ENCODE measurements around the gene CXorf51B. TPM values are rescaled to one million over a fixed set of nuclear protein-coding genes. Genes with fewer than 3 reads are reported as not detected.
"Not testable (repeated sequence)": the region's sequence is repeated elsewhere in the genome, so short reads cannot be mapped to it uniquely, and the experiment has no call there.

CXorf51B gene
- not detected in 2 replicates for total RNA-seq

- DNase-seq; H3K4me1 Mint-ChIP-seq; H3K27me3 Mint-ChIP-seq; intact Hi-C loops (cut with micrococcal nuclease); H3K36me3 Mint-ChIP-seq (ENCODE audit: low read depth); H3K4me3 Mint-ChIP-seq; H3K27ac Mint-ChIP-seq; H3K9me3 Mint-ChIP-seq: not testable (repeated sequence)
Observed at GRCh38 chrX:146809471-146809870, at the start of gene CXorf51B. Gene CXorf51B (plus strand): TSS chrX:146809771. CDS start chrX:146809792, 21 bp downstream.

- H3K9me3 Mint-ChIP-seq; H3K36me3 Mint-ChIP-seq (ENCODE audit: low read depth); H3K4me1 Mint-ChIP-seq; H3K27ac Mint-ChIP-seq; intact Hi-C loops (cut with micrococcal nuclease); H3K4me3 Mint-ChIP-seq; H3K27me3 Mint-ChIP-seq; DNase-seq: not testable (repeated sequence)
Observed at GRCh38 chrX:146814644-146815043, 5.1 kb downstream of the CXorf51B start, which contains the start of gene CXorf51A. Gene CXorf51A (minus strand): TSS chrX:146814744. CDS start chrX:146814723, 21 bp downstream.

GRCh38 chrX:146831994-146832393, 22.4 kb downstream of the CXorf51B start:
- H3K4me1 Mint-ChIP-seq, result no peaks in the 10 kb centered on the region
- no peak overlapping the region for H3K27ac Mint-ChIP-seq
- H3K9me3 Mint-ChIP-seq, result no peaks in the 10 kb centered on the region
- no peak for DNase-seq
- intact Hi-C loops (cut with micrococcal nuclease), result no loop called here
- no peaks in the 10 kb centered on the region for H3K27me3 Mint-ChIP-seq
- no peaks in the 10 kb centered on the region for H3K36me3 Mint-ChIP-seq (ENCODE audit: low read depth)
- H3K4me3 Mint-ChIP-seq, result no peak overlapping the region

- intact Hi-C loops (cut with micrococcal nuclease), result no loop called here
- H3K4me3 Mint-ChIP-seq, result no peak overlapping the region
- DNase-seq, result no peak
- H3K36me3 Mint-ChIP-seq (ENCODE audit: low read depth), result no peaks in the 10 kb centered on the region
- no peaks in the 10 kb centered on the region for H3K4me1 Mint-ChIP-seq
- H3K27me3 Mint-ChIP-seq, result no peaks in the 10 kb centered on the region
- H3K9me3 Mint-ChIP-seq, result no peaks in the 10 kb centered on the region
- no peak overlapping the region for H3K27ac Mint-ChIP-seq
Observed at GRCh38 chrX:146854281-146854680, 44.7 kb downstream of the CXorf51B start.

Other genes with a start within 250 kb of the CXorf51B start
- gene CXorf51A, start 5.0 kb downstream of the CXorf51B start, total RNA-seq, result not detected in 2 replicates

Measured in activated CD4-positive, alpha-beta T cell treated with anti-CD3 and anti-CD28 coated beads, Interleukin-2, amount 10 ng/mL, durations not matched to agents 24 days and 14 days (primary cell).